Gastroesophageal sphincter (tissue), 4 donors: Measurements from ENCODE around the gene SERPINB6. TPM values are rescaled to one million over a fixed set of nuclear protein-coding genes. Genes with fewer than 3 reads are reported as not detected.

Experiments used
- ATAC-seq: fragments of 150-250 bp; one replicate; pipeline ENCODE4 v1.9.1; 2016; ENCODE audit warnings: mild to moderate bottlenecking, moderate library complexity
- H3K27ac ChIP-seq, 4 donors: fragments of 200-600 bp; sonication (generic) in 3 of 4; 1 replicate in 3 of 4; 2 replicates in 1 of 4; pipeline ENCODE4 v1.5.1; 2016 to 2019
- H3K27me3 ChIP-seq: fragments of 200-600 bp; sonication (generic); one replicate; pipeline ENCODE4 v1.5.1; 2019
- H3K36me3 ChIP-seq, 2 donors: fragments of 200-600 bp; sonication (generic); one replicate each; pipeline ENCODE4 v1.5.1; 2019; ENCODE audit warnings: control low read depth in 1 of 2
- H3K4me1 ChIP-seq, 3 donors: fragments of 200-600 bp; sonication (generic); 1 replicate in 2 of 3; 2 replicates in 1 of 3; pipeline ENCODE4 v1.5.1; 2016 to 2019; ENCODE audit warnings: control low read depth in 2 of 3
- H3K4me3 ChIP-seq, 2 donors: fragments of 200-600 bp; sonication (generic); one replicate each; pipeline ENCODE4 v1.5.1; 2019; ENCODE audit warnings: mild to moderate bottlenecking in 1 of 2, moderate library complexity in 1 of 2
- H3K9me3 ChIP-seq, 3 donors: fragments of 200-600 bp; sonication (generic); one replicate each; pipeline ENCODE4 v1.5.1; 2017 to 2019; ENCODE audit warnings: control low read depth in 2 of 3
- EP300 ChIP-seq: sonication (generic); formaldehyde crosslinking; IDR thresholded peaks from one replicate; pipeline ENCODE4 v1.6.1; 2017; ENCODE audit warnings: antibody characterized with exemption, mild to moderate bottlenecking
- POLR2A ChIP-seq, 2 donors: fragments of 450-650 bp; IDR thresholded peaks; one replicate each; pipeline ENCODE4 v1.6.1; 2017; ENCODE audit warnings: antibody characterized with exemption in 2 of 2, mild to moderate bottlenecking in 2 of 2, moderate library complexity in 1 of 2
- POLR2AphosphoS5 ChIP-seq: sonication (generic); formaldehyde crosslinking; IDR thresholded peaks from one replicate; pipeline ENCODE4 v1.6.1; 2017; ENCODE audit warnings: antibody characterized with exemption
- WGBS, 2 donors: methylation state at CpG; one replicate each; pipeline ENCODE4 v1.1.5; 2018; ENCODE audit warnings: low coverage in 1 of 2; 5-methylcytosine and 5-hydroxymethylcytosine counted together
- total RNA-seq, 4 donors: library from RNA; depleted of rRNA; stranded (reverse); fragments of >200 nt; gene quantifications; one replicate each; pipeline ENCODE4 v1.1.0, GENCODE V29; 2016
- TF ChIP-seq, protein P1 (sequence below), 4 experiments: fragments of 200-600 bp in 2 of 4; fragments of 450-650 bp in 2 of 4; sonication (generic) in 1 of 4; IDR thresholded peaks; one replicate each; pipeline ENCODE4 v1.5.1; 2017 to 2019; ENCODE audit warnings: antibody characterized with exemption in 4 of 4, mild to moderate bottlenecking in 2 of 4, moderate library complexity in 2 of 4

The SERPINB6 gene
- total RNA-seq, 4 donors from 2014 or later, result 130 to 154 (median 143) TPM

DNA sequence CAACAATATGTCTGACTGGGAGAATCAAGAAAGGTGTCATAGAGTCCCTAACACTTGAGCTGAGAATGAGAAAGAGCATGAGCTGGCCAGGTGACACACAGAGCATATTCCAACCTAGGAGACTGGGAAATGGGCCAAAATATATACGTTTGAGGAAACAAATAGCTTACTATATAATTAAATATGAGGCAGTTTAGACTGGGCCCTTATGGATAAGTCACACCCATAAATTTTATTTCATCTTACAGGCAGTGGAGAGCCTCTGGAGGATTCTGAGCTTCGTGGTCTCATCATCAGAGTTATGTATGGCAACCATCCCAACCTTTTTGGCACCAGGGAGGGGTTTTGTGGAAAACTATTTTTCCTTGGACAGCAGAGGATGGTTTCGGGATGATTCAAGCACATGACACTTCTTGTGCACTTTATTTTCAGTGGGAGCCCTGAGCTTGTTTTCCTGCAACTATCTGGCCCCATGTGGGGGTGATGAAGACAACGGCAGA, 15.4 kb upstream of the SERPINB6 start:
- H3K27ac ChIP-seq, result peak overlapping the region in 3 of 4 donors; percentile 90 to 96 (median 94)
- H3K36me3 ChIP-seq, result no peaks in the 10 kb centered on the region
- H3K27me3 ChIP-seq, result no peaks in the 10 kb centered on the region
- peaks cover 0 to 52% (median 33%) of the 10 kb centered on the region in 3 donors for H3K4me1 ChIP-seq
- 7 to 16% methylated on average over 2 to 4 of the region's 4 CpGs for WGBS, 2 donors
- no peak overlapping the region for H3K4me3 ChIP-seq
- no peak for ATAC-seq
- no peaks in the 10 kb centered on the region for H3K9me3 ChIP-seq
- TF ChIP-seq EP300, result no peak
- no peak for TF ChIP-seq POLR2AphosphoS5
- TF ChIP-seq POLR2A (IDR thresholded peaks at IDR 0.05), result no peak
- TF ChIP-seq, protein P1, sequence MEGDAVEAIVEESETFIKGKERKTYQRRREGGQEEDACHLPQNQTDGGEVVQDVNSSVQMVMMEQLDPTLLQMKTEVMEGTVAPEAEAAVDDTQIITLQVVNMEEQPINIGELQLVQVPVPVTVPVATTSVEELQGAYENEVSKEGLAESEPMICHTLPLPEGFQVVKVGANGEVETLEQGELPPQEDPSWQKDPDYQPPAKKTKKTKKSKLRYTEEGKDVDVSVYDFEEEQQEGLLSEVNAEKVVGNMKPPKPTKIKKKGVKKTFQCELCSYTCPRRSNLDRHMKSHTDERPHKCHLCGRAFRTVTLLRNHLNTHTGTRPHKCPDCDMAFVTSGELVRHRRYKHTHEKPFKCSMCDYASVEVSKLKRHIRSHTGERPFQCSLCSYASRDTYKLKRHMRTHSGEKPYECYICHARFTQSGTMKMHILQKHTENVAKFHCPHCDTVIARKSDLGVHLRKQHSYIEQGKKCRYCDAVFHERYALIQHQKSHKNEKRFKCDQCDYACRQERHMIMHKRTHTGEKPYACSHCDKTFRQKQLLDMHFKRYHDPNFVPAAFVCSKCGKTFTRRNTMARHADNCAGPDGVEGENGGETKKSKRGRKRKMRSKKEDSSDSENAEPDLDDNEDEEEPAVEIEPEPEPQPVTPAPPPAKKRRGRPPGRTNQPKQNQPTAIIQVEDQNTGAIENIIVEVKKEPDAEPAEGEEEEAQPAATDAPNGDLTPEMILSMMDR (IDR thresholded peaks at IDR 0.05), result no peak

DNA sequence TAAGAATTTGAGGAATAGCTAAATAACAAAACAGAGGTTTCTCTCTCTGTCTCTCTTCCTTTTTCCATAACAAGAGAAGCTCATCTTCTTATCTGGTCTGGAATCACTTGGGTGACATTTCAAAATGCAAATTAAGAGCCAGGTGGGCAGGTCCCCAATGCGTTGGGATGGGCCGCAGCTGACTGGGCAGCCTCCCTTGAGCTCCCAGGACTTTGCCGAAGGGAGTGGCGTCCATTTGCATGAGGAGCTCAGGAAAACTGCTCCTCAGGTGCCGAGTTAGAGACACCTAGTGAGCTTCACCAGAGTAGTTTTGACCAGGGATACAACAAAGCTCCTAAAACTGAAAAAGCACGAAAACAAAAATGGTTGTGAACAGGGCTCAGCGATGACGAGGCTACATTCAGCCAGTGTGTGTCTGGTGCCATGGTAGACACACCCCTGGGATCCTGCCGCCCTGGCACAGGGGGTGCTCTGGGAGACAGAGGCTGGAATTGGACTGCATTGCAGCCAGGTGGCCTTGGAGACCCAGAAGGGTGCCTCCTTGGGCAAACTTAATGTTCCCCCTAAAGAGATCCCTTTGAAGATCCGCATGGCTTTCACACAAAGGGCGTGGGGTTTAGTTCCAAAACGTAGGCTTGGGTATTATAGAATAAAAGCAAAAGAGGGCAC, 13.5 kb upstream of the SERPINB6 start:
- no peak overlapping the region for H3K27ac ChIP-seq
- 93% methylated on average over 5 to 9 of the region's 12 CpGs for WGBS, 2 donors
- H3K4me1 ChIP-seq, result peaks cover 0 to 56% (median 35%) of the 10 kb centered on the region in 3 donors
- H3K9me3 ChIP-seq, result no peaks in the 10 kb centered on the region
- H3K36me3 ChIP-seq, result no peaks in the 10 kb centered on the region
- no peak for TF ChIP-seq POLR2A (IDR thresholded peaks at IDR 0.05)
- TF ChIP-seq, protein P1 (IDR thresholded peaks at IDR 0.05), result no peak
- no peak for TF ChIP-seq POLR2AphosphoS5
- no peak for TF ChIP-seq EP300
- H3K4me3 ChIP-seq, result no peak overlapping the region
- no peak for ATAC-seq
- H3K27me3 ChIP-seq, result no peaks in the 10 kb centered on the region

DNA sequence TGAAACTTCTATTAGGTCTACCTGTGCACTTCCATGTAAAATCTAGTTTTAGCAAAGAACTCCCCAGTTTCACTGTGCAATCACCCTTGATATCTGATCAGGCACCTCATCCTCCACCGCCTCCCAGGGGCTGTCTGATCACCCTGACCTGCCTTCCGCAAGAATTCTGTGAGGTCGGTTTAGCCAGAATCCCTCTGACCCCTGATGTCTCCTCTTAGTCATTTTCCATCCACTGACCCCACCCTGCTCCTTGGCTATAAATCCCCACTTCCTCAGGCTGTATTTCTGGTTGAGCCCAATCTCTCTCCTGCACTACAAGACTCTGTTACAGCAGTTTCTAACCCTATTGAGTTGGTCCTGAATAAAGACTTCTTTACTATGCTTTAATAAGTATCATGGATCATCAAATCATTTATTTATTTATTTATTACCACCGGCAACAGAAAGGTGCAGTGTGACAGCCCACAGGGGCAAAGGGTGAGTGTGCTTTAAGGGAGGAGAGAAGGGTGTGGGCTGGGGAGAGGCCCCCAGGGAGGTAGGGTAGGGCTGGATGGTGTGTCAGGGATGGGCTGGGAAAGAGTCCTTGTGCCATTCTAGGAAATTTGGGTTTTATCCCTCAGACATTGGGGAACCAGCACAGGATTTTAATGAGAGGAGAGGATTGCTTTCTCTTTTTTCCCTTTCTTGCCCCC, 11.2 kb upstream of the SERPINB6 start:
- ATAC-seq, result no peak
- Histone ChIP-seq H3K27me3 (no peaks in the 10 kb centered on the region), H3K4me3 (no peak overlapping the region), H3K27ac (peak overlapping the region; percentile 47 to 65 (median 58)), H3K9me3 (no peaks in the 10 kb centered on the region), H3K36me3 (no peaks in the 10 kb centered on the region), H3K4me1 (peaks cover 0 to 47% (median 27%) of the 10 kb centered on the region in 3 donors)
- 68 to 76% methylated on average over 3 to 4 of the region's 4 CpGs for WGBS, 2 donors
- TF ChIP-seq POLR2AphosphoS5 (no peak), EP300 (no peak), POLR2A (IDR thresholded peaks at IDR 0.05) (no peak)
- TF ChIP-seq, protein P1 (IDR thresholded peaks at IDR 0.05), result no peak

DNA sequence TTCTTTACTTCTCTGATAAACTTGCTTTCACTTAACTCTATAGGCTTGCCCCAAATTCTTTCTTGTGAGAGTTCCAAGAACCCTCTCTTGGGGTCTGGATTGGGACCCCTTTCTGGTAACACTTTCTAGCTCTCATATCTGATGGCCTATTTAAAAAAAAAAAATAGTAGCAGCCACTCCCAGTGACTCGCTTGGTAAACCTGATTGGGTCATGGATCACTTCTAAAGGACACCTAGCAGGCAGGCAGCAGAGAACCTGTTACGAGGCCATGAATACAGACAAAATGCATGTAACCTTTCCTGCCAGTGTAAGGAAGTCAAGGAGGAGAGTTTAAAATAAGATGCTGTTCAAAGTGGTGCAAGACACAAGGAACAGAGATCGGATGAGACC, 9.1 kb upstream of the SERPINB6 start:
- Histone ChIP-seq H3K4me1 (peaks cover 0 to 48% (median 20%) of the 10 kb centered on the region in 3 donors), H3K9me3 (no peaks in the 10 kb centered on the region), H3K27ac (peak overlapping the region in 3 of 4 donors; percentile 17 to 65 (median 47)), H3K36me3 (no peaks in the 10 kb centered on the region), H3K27me3 (no peaks in the 10 kb centered on the region), H3K4me3 (no peak overlapping the region)
- ATAC-seq, result no peak
- 80 to 91% methylated on average over 1 to 2 of the region's 3 CpGs for WGBS, 2 donors
- TF ChIP-seq POLR2A (IDR thresholded peaks at IDR 0.05), result no peak
- TF ChIP-seq EP300, result no peak
- TF ChIP-seq, protein P1 (IDR thresholded peaks at IDR 0.05), result no peak
- no peak for TF ChIP-seq POLR2AphosphoS5
